Heart left ventricle (tissue), 13 donors: ENCODE measurements around the gene SMAD3.

ENCODE experiments used
- POLR2A ChIP-seq, 2 donors: fragments of 450-650 bp; IDR thresholded peaks; one replicate each; pipeline ENCODE4 v1.6.1; 2017; ENCODE audit warnings: antibody characterized with exemption in 2 of 2, mild to moderate bottlenecking in 2 of 2, moderate library complexity in 2 of 2
- TF ChIP-seq, protein P1 (sequence below), 12 donors: fragments of 200-600 bp; sonication (generic) in 4 of 12; IDR thresholded peaks; one replicate each; pipeline versions ENCODE4 v1.5.0 to v1.8.0; 2018 to 2022; ENCODE audit warnings: antibody characterized with exemption in 12 of 12, mild to moderate bottlenecking in 5 of 12
- donor health status: ischemic (EF 13 %, LVEDD 7.1; RV severe dilation, severe dysfunction).
- donor health status: DM: no; HTN: yes; CAD: no.
- donor health status: DM: no; HTN: no; CAD: no.
- donor health status: ischemic (EF 25% LVEDD 6.9; RV normal size, moderate dysfunction).
- donor health status: ischemic (EF 25% LVEDD 5.7; RV mildly dilated, moderate dysfunction).
- donor health status: ischemic (EF 35%, LVEDD 5.7; RV mildly dilated, moderate dysfunction).
- donor health status: nonischemic (EF 11% LVEDD 7.7; RV severe dilation, severe dysfunction).
- donor health status: DM: yes; HTN: yes; CAD: no.
- donor health status: PGD.
- donor health status: ischemic (EF 29% LVEDD 5.4; RV normal size, mild dysfunction).
- donor health status: nonischemic (EF 23%, LVEDD 6.1; RV moderate dilation, normal function).

DNA sequence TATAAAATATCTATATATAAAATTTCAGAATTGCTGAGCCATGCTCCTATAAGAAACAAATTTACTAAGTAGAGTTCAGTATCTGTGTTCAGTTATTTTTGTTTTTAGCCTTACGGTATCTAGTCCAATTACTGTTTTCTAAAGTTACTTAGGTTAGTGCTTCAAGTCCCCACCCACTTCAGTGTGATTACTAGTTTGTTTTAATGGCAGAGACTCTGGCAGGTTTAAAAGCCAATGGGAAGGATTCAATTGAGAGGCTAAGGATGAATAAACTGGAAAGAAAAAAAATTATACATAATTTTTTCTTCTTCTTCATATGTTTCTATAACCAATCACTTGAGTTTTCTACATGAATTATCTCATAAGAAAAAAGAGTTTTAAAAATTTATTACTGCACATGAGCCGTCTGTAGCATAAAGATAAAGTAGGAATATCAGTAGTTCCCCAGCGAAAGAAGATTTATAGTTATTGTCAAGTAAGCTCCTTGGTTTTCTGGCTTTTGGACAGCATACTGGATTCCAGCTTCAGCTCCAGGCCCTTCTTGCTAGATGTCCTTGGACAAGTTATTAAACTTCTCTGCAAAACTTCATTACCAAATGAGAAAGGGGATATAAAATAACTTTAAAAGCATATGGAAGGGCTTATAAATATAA is 142.3 kb downstream of the SMAD3 start:
- TF ChIP-seq, protein P1, sequence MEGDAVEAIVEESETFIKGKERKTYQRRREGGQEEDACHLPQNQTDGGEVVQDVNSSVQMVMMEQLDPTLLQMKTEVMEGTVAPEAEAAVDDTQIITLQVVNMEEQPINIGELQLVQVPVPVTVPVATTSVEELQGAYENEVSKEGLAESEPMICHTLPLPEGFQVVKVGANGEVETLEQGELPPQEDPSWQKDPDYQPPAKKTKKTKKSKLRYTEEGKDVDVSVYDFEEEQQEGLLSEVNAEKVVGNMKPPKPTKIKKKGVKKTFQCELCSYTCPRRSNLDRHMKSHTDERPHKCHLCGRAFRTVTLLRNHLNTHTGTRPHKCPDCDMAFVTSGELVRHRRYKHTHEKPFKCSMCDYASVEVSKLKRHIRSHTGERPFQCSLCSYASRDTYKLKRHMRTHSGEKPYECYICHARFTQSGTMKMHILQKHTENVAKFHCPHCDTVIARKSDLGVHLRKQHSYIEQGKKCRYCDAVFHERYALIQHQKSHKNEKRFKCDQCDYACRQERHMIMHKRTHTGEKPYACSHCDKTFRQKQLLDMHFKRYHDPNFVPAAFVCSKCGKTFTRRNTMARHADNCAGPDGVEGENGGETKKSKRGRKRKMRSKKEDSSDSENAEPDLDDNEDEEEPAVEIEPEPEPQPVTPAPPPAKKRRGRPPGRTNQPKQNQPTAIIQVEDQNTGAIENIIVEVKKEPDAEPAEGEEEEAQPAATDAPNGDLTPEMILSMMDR (IDR thresholded peaks at IDR 0.05): no peak
- TF ChIP-seq POLR2A (IDR thresholded peaks at IDR 0.05): no peak
